22Rv1 (cell line): Measurements from ENCODE around the gene SIN3B.

Experiments
- CTCF ChIP-seq: fragments of 450-650 bp; IDR thresholded peaks from 2 replicates; pipeline ENCODE4 v1.5.1; 2017; ENCODE audit warnings: mild to moderate bottlenecking
- ZFX ChIP-seq: fragments of 450-650 bp; IDR thresholded peaks from 2 replicates; pipeline ENCODE4 v1.6.1; 2017; ENCODE audit warnings: antibody characterized with exemption, borderline replicate concordance

DNA sequence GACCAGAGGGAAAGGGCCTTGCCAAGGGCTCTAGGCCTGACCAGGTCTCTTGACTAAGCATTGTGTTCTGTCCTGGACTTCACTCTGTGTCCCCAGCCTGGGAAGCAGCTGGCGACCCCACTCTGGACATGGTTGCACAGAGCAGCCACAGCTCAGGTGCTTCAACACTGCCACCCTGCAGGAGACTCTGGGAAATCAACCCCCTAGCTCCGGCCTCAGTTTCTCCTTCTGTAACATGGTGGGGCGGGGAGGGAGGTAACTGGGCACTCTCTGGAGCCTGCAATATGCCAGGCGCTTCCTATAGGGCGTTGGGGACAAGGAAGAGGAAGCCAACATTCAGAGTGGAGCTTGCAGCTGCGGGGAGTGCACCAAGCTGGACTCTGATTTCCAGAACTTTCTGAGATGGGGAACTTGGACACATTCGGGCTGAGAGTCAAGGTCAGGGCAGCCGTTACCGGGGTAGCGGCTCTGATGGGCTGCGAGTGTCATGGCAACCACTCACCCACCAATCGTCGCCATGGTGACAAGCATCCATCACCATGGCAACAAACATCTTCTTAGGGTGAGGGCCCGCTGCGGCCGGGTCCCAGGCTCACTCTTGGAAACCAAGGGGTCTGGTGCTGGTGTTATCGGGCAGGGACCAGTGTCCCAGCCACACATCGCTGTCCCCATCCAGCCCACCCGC lies 72.4 kb downstream of the SIN3B start:
- TF ChIP-seq CTCF (no peak), ZFX (no peak)
